DND-41 (cell line): ENCODE data around the gene PCNX1.

Experiments used
- ATAC-seq: fragments of 200-7000 bp; cut with Tn5 transposase; 3 replicates; pipeline ENCODE4 v1.9.1; 2021; ENCODE audit warnings: low read depth; ENCODE audit not compliant: insufficient read depth
- DNase-seq: peaks from one replicate; pipeline ENCODE4 v3.0.0-alpha.2; 2020
- H2AFZ ChIP-seq: 2 replicates; pipeline ENCODE4 v1.6.0; 2012; ENCODE audit warnings: low read depth, low read length
- H3K27ac ChIP-seq: 2 replicates; pipeline ENCODE4 v1.5.1; 2012; ENCODE audit warnings: low read length, inconsistent platforms
- H3K27me3 ChIP-seq: fragments of 200-600 bp; sonication (generic); 2 replicates; pipeline ENCODE4 v1.6.0; 2012; ENCODE audit warnings: low read length, mild to moderate bottlenecking, inconsistent platforms; ENCODE audit not compliant: insufficient read depth, poor library complexity
- H3K36me3 ChIP-seq: 2 replicates; pipeline ENCODE4 v1.5.1; 2012; ENCODE audit warnings: low read length, inconsistent platforms; ENCODE audit not compliant: insufficient read depth
- H3K4me1 ChIP-seq: 2 replicates; pipeline ENCODE4 v1.5.1; 2012; ENCODE audit warnings: mild to moderate bottlenecking, low read length; ENCODE audit not compliant: insufficient read depth
- H3K4me2 ChIP-seq: 2 replicates; pipeline ENCODE4 v1.6.0; 2012; ENCODE audit warnings: mild to moderate bottlenecking, moderate library complexity, low read length, inconsistent platforms; ENCODE audit not compliant: insufficient read depth
- H3K4me3 ChIP-seq, 2 experiments: fragments of 200-600 bp in 1 of 2; shearing (Covaris generic) in 1 of 2; 2 replicates each; pipeline ENCODE4 v1.5.1; 2012 to 2016; ENCODE audit warnings: inconsistent platforms in 2 of 2, low read length in 2 of 2, mild to moderate bottlenecking in 2 of 2, low read depth in 1 of 2, moderate library complexity in 1 of 2
- H3K79me2 ChIP-seq: 2 replicates; pipeline ENCODE4 v1.6.0; 2012; ENCODE audit warnings: low read length, inconsistent platforms; ENCODE audit not compliant: insufficient read depth
- H3K9ac ChIP-seq: 2 replicates; pipeline ENCODE4 v1.6.0; 2012; ENCODE audit warnings: low read depth, mild to moderate bottlenecking, inconsistent platforms, low read length, moderate library complexity
- H3K9me3 ChIP-seq: 2 replicates; pipeline ENCODE4 v1.5.1; 2012; ENCODE audit warnings: low read length, moderate library complexity, mild to moderate bottlenecking, inconsistent platforms; ENCODE audit not compliant: insufficient read depth, severe bottlenecking
- H4K20me1 ChIP-seq: 2 replicates; pipeline ENCODE4 v1.6.0; 2012; ENCODE audit warnings: low read length; ENCODE audit not compliant: insufficient read depth
- CTCF ChIP-seq: IDR thresholded peaks from 2 replicates; pipeline ENCODE4 v1.5.1; 2012; ENCODE audit warnings: borderline replicate concordance, low read length, moderate library complexity, mild to moderate bottlenecking; ENCODE audit not compliant: poor library complexity, severe bottlenecking; ENCODE audit errors: extremely low read depth
- EZH2 ChIP-seq: IDR thresholded peaks from 3 replicates; pipeline ENCODE4 v1.6.1; 2012; ENCODE audit warnings: borderline replicate concordance, low read depth, mild to moderate bottlenecking, moderate library complexity, low read length, inconsistent platforms; ENCODE audit not compliant: severe bottlenecking

PCNX1 gene

DNA sequence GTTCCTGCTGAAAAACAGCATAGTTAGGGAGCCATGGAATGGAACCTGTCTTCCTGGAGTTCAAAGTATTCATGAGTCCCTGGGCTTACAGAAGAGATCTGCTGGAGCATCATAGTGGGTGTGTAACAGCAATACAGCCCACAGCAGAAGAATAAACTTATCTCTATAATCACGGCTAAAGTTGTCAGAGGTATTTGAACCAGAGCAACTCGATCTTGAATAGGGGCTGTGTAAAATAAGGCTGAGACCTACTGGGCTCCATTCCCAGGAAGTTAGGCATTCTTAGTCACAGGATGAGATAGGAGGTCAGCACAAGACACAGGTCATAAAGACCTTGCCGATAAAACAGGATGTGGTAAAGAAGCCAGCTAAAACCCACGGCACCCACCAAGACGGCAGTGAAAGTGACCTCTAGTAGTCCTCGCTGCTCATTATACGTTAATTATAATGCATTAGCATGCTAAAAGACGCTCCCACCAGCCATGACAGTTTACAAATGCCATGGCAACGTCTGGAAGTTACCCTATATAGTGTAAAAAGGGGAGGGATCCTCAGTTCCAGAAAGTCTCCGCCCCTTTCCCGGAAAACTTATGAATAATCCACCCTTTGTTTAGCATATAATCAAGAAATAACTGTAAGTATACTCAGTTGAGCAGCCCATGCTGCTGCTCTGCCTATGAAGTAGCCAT lies 223.4 kb downstream of the PCNX1 start:
- H3K4me2 ChIP-seq = no peak overlapping the region

GRCh38 chr14:71133296-71133695 lies 226.0 kb downstream of the PCNX1 start:
- H3K9ac ChIP-seq = no peak overlapping the region
- no peak overlapping the region for H3K27ac ChIP-seq
- no peaks in the 10 kb centered on the region for H3K4me1 ChIP-seq
- no peak overlapping the region for H2AFZ ChIP-seq
- TF ChIP-seq EZH2 (no peak), CTCF (no peak)
- no peak for ATAC-seq
- DNase-seq = no peak
- no peak overlapping the region for H3K4me2 ChIP-seq
- H3K4me3 ChIP-seq = no peak overlapping the region
- H3K79me2 ChIP-seq = no peaks in the 10 kb centered on the region
- no peaks in the 10 kb centered on the region for H3K27me3 ChIP-seq
- H4K20me1 ChIP-seq = no peaks in the 10 kb centered on the region
- H3K9me3 ChIP-seq = peaks cover 2% of the 10 kb centered on the region
- H3K36me3 ChIP-seq = no peaks in the 10 kb centered on the region

More for the DNA sequence above, 223.4 kb downstream of the PCNX1 start:
- Histone ChIP-seq H3K9ac (no peak overlapping the region), H3K27ac (no peak overlapping the region), H3K79me2 (no peaks in the 10 kb centered on the region), H4K20me1 (no peaks in the 10 kb centered on the region), H3K9me3 (no peaks in the 10 kb centered on the region), H3K27me3 (no peaks in the 10 kb centered on the region), H2AFZ (no peak overlapping the region), H3K36me3 (no peaks in the 10 kb centered on the region), H3K4me1 (no peaks in the 10 kb centered on the region), H3K4me3 (no peak overlapping the region)
- ATAC-seq (no peak), DNase-seq (no peak)
- TF ChIP-seq CTCF (no peak), EZH2 (no peak)

- ATAC-seq = no peak
- H3K4me2 ChIP-seq = no peak overlapping the region
- H3K79me2 ChIP-seq = no peaks in the 10 kb centered on the region
- H3K9me3 ChIP-seq = peaks cover 2% of the 10 kb centered on the region
- no peaks in the 10 kb centered on the region for H3K4me1 ChIP-seq
- TF ChIP-seq CTCF (no peak), EZH2 (no peak)
- no peaks in the 10 kb centered on the region for H3K36me3 ChIP-seq
- H2AFZ ChIP-seq = no peak overlapping the region
- H3K27me3 ChIP-seq = no peaks in the 10 kb centered on the region
- DNase-seq = no peak
- H3K4me3 ChIP-seq = no peak overlapping the region
- no peak overlapping the region for H3K27ac ChIP-seq
- H4K20me1 ChIP-seq = no peaks in the 10 kb centered on the region
- H3K9ac ChIP-seq = no peak overlapping the region
These were observed 228.2 kb downstream of the PCNX1 start for GRCh38 chr14:71135496-71135895.
